HepG2 (cell line): ENCODE data around the gene RNASE4.

ENCODE experiments used
- AGO1 ChIP-seq: fragments of 200-400 bp; formaldehyde crosslinking; IDR thresholded peaks from 2 replicates; pipeline ENCODE4 v1.6.1; 2017; ENCODE audit warnings: mild to moderate bottlenecking, low read depth, low read length, moderate library complexity; ENCODE audit not compliant: poor library complexity, severe bottlenecking
- CTCF ChIP-seq: sonication (generic); formaldehyde crosslinking; IDR thresholded peaks from 2 replicates; pipeline ENCODE4 v1.5.0; 2020; ENCODE audit warnings: mild to moderate bottlenecking, missing genetic modification reagents, moderate library complexity
- MAZ ChIP-seq, 2 experiments: sonication (generic) in 1 of 2; formaldehyde crosslinking in 1 of 2; IDR thresholded peaks; 2 replicates each; pipeline versions ENCODE4 v1.5.0 to v1.6.1; 2012 to 2020; ENCODE audit warnings: low read depth in 2 of 2, mild to moderate bottlenecking in 2 of 2, borderline replicate concordance in 1 of 2, improper control_type of control experiment in 1 of 2, low read length in 1 of 2, missing genetic modification reagents in 1 of 2, moderate library complexity in 1 of 2
- RAD21 ChIP-seq: fragments of 450-650 bp; formaldehyde crosslinking; IDR thresholded peaks from 2 replicates; pipeline ENCODE4 v1.5.0; 2020; ENCODE audit warnings: mild to moderate bottlenecking
- REST ChIP-seq, 2 experiments: IDR thresholded peaks; 2 replicates each; pipeline ENCODE4 v1.6.1; 2011 to 2012; ENCODE audit warnings: low read length in 2 of 2, borderline replicate concordance in 1 of 2, low read depth in 1 of 2, mild to moderate bottlenecking in 1 of 2, moderate library complexity in 1 of 2
- THAP8 ChIP-seq: sonication (generic); formaldehyde crosslinking; IDR thresholded peaks from 2 replicates; pipeline ENCODE4 v1.5.1; 2020; ENCODE audit warnings: missing genetic modification reagents, mild to moderate bottlenecking, borderline replicate concordance
- ZFP37 ChIP-seq: sonication (generic); formaldehyde crosslinking; IDR thresholded peaks from 2 replicates; pipeline ENCODE4 v1.4.0; 2020; ENCODE audit warnings: missing genetic modification reagents, borderline replicate concordance
- ZNF354B ChIP-seq: sonication (generic); formaldehyde crosslinking; IDR thresholded peaks from 2 replicates; pipeline ENCODE4 v1.8.0; 2022; ENCODE audit warnings: mild to moderate bottlenecking, missing genetic modification reagents
- ZNF672 ChIP-seq: sonication (generic); formaldehyde crosslinking; IDR thresholded peaks from 2 replicates; pipeline ENCODE4 v1.8.1; 2022; ENCODE audit warnings: missing genetic modification reagents

DNA sequence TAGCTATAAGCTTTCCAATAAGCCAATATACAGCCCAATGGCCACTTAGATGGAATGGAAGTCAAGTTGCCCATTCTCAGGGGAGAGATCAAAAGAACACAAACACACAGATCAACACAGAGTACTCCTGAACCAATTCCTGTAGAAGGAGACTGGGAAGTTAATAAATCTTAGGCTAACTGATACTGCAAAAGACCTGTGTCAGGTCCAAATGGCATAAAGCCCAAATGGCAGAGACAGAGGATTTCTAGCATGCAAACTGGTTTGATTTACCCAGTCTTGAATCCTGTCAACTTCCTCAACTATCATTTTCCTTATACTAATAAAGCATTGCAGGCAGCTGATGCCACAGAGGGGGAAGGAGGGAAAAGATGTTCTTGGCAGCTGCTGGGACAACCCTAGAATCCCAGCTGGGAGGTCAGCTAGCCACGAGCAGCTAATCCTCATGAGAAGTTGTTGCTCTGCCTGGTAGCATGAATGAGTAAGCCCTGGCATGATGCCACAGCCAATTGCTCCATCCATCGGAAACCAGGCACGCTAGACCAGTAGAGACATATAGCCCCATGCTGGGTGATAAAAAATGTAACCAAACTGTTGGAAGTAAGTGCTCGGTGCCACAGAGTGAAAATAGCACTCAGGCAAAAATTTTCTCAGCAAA is 30.4 kb downstream of the RNASE4 start:
- TF ChIP-seq CTCF (CRISPR knock-in tag) = no peak
- TF ChIP-seq THAP8 = no peak
- no peak for TF ChIP-seq MAZ (IDR thresholded peaks at IDR 0.05; ENCODE audit: borderline replicate concordance, low read depth, low read length)
- no peak for TF ChIP-seq MAZ (CRISPR knock-in tag; IDR thresholded peaks at IDR 0.05; ENCODE audit: low read depth)
- TF ChIP-seq RAD21 (CRISPR knock-in tag) = no peak
- TF ChIP-seq ZFP37 (CRISPR knock-in tag) = no peak
- no peak for TF ChIP-seq AGO1
- TF ChIP-seq REST (IDR thresholded peaks at IDR 0.05; ENCODE audit: borderline replicate concordance in 1 of 2, low read depth in 1 of 2, low read length in 2 of 2) = no peak
- no peak for TF ChIP-seq ZNF354B (CRISPR knock-in tag)
- TF ChIP-seq ZNF672 (CRISPR knock-in tag) = no peak
